Stimulated activated naive CD8-positive, alpha-beta T cell treated with anti-CD3 and anti-CD28 coated beads, Interleukin-15, Interleukin-2, amounts not matched to agents 100 ng/mL and 50 ng/mL, for 24 hours (primary cell): ENCODE results near the gene TRPM7.
A peak's percentile ranks its signal among the peaks of the same experiment; 100 is the strongest.
"Not testable (repeated sequence)": the region's sequence is repeated elsewhere in the genome, so short reads cannot be mapped to it uniquely, and the experiment has no call there.

Source experiments
- H3K27ac Mint-ChIP-seq: one replicate; pipeline ENCODE4 v1.8.0; 2021; ENCODE audit warnings: mild to moderate bottlenecking, mixed read lengths
- H3K27me3 Mint-ChIP-seq: one replicate; pipeline ENCODE4 v1.8.0; 2021; ENCODE audit warnings: mixed read lengths
- H3K36me3 Mint-ChIP-seq: one replicate; pipeline ENCODE4 v1.8.0; 2021; ENCODE audit warnings: low read depth, mixed read lengths
- H3K4me1 Mint-ChIP-seq: one replicate; pipeline ENCODE4 v1.8.0; 2021; ENCODE audit warnings: low read depth, mixed read lengths
- H3K4me3 Mint-ChIP-seq: one replicate; pipeline ENCODE4 v1.8.0; 2021; ENCODE audit warnings: mild to moderate bottlenecking, mixed read lengths
- H3K9me3 Mint-ChIP-seq: one replicate; pipeline ENCODE4 v1.8.0; 2021; ENCODE audit warnings: mixed read lengths

The TRPM7 gene, protein sequence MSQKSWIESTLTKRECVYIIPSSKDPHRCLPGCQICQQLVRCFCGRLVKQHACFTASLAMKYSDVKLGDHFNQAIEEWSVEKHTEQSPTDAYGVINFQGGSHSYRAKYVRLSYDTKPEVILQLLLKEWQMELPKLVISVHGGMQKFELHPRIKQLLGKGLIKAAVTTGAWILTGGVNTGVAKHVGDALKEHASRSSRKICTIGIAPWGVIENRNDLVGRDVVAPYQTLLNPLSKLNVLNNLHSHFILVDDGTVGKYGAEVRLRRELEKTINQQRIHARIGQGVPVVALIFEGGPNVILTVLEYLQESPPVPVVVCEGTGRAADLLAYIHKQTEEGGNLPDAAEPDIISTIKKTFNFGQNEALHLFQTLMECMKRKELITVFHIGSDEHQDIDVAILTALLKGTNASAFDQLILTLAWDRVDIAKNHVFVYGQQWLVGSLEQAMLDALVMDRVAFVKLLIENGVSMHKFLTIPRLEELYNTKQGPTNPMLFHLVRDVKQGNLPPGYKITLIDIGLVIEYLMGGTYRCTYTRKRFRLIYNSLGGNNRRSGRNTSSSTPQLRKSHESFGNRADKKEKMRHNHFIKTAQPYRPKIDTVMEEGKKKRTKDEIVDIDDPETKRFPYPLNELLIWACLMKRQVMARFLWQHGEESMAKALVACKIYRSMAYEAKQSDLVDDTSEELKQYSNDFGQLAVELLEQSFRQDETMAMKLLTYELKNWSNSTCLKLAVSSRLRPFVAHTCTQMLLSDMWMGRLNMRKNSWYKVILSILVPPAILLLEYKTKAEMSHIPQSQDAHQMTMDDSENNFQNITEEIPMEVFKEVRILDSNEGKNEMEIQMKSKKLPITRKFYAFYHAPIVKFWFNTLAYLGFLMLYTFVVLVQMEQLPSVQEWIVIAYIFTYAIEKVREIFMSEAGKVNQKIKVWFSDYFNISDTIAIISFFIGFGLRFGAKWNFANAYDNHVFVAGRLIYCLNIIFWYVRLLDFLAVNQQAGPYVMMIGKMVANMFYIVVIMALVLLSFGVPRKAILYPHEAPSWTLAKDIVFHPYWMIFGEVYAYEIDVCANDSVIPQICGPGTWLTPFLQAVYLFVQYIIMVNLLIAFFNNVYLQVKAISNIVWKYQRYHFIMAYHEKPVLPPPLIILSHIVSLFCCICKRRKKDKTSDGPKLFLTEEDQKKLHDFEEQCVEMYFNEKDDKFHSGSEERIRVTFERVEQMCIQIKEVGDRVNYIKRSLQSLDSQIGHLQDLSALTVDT (N-terminal part only)

DNA sequence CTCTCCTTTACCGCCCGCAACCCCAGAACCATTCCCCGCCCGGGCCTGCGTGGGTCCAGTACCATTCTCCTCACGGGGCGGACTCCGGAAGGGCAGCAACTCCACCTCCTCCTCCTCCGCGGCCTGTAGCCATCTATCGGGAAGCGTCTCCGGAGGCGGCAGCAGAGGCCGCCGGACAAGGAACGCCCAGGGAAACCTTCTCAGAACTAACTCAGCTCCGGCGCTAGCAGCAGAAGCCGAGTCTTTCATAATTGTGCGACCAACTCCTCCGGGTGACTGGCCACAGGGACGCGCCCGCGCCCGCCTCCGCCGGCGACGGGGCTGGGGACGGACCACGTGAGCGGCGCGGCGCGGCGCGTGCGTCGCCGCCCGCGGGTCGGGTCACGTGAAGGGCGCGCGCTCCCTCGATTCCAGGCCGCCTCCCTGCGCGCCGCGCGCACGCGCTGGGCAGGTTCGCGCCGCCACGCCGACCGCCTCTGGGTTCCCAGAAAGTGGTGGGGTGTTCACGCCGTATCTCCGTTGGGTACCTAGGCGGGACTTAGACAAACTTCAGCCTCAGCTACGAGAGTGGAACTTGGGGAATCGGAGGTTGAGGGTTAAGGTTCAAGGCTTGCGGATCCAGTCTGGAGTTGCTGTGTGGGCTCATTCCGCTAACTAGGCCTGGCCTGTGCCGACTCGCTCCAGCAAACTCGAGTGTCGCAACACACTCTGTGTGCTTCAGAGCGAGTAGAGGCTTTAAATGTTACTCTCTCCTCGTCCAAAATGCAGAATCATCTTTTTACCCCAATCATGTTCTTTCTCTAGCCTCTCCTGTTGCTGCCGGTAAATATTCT is at the start of gene TRPM7:
Gene TRPM7 (minus strand): TSS at position 329 of the 833 bp plus-strand sequence. CDS start 264 bp downstream, at position 65.
- Mint-ChIP-seq H3K36me3 (peaks cover 38% of the 10 kb centered on the region), H3K9me3 (no peaks in the 10 kb centered on the region), H3K27ac (peak within 1 kb of the TSS; percentile 99), H3K4me1 (peaks cover 58% of the 10 kb centered on the region), H3K27me3 (no peaks in the 10 kb centered on the region), H3K4me3 (peak within 1 kb of the TSS; percentile 89)

DNA sequence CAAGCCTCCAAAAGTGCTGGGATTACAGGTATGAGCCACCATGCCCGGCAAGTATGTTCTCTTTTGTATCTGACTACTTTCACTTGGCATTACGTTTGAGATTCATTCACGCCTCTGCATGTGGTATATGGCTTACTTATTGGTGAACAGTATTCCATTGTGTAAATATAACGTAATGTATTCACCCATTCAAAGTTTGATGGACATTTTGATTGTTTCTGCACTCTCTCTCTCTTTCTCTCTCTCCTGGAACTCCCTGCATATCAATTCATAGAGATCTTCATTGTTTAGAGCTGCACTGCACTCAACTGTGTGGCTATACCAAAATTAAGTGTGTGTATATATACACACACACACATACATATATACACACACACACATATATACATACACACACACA is 48.6 kb upstream of the TRPM7 start:
- Mint-ChIP-seq H3K36me3 (peaks cover 68% of the 10 kb centered on the region), H3K4me1 (no peaks in the 10 kb centered on the region), H3K4me3 (no peak overlapping the region), H3K9me3 (no peaks in the 10 kb centered on the region), H3K27ac (no peak overlapping the region), H3K27me3 (no peaks in the 10 kb centered on the region)

DNA sequence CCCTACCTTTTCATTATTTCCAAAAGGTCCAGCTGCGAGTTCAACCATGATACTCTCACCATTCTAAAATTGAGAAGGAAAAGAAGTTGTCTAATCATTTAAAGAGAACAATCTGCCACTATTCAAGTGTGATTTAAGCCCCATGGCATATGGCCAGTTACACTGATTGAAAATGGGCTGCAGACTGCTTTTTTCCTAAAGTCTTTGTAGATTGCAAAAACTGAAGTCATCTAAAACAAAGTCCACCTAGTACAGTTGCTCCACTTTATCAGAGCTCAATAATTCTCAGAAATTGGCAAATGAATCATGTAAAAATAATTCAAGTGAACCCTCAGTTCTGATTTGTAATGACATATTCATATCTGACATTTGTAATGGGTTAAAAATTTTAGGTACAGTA is 39.7 kb upstream of the TRPM7 start:
- Mint-ChIP-seq H3K27ac (peak overlapping the region; percentile 24), H3K4me3 (no peak overlapping the region), H3K9me3 (no peaks in the 10 kb centered on the region), H3K36me3 (peaks cover 52% of the 10 kb centered on the region), H3K4me1 (peaks cover 16% of the 10 kb centered on the region), H3K27me3 (no peaks in the 10 kb centered on the region)

DNA sequence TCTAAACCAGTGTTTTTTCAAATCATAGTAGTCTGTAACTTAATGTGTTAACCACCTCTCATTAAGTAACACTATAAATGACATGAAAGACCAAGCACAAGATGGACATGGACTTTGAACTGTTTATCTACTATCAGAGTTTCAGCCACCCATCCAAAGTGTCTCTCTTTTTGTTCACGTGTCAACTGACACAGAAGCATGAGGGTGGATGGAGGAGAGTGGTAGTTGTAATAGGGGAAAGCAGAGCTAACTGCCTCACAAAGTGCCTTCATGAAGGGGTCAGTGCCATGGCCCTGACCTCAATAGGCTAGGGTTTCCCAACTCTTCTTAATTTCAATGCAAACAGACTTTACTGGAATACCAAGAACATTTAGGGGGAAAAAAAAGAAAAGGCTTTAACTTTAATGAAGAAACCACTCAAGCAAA is 32.1 kb upstream of the TRPM7 start:
- H3K27me3 Mint-ChIP-seq, result no peaks in the 10 kb centered on the region
- peaks cover 39% of the 10 kb centered on the region for H3K36me3 Mint-ChIP-seq

DNA sequence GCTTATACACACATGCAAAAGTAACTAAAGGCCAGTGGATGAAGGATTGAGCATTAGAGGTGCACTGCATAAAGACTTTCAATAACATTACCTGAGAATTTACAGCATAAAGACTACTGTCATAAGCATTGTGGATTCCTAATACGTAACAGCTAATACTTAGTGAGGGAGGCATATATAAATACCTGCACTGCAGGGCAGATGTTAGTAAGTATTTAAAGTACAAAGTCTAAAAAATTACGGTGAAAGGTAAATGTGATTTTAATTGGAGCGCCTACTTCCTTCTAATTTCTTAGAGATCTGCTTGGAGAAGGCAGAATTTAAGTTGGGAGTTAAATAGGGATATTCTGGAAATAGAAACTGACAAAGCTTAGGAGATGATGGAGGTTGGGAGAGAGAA is 25.4 kb upstream of the TRPM7 start:
- no peak overlapping the region for H3K27ac Mint-ChIP-seq
- no peaks in the 10 kb centered on the region for H3K27me3 Mint-ChIP-seq
- H3K4me3 Mint-ChIP-seq, result no peak overlapping the region
- no peaks in the 10 kb centered on the region for H3K4me1 Mint-ChIP-seq
- no peaks in the 10 kb centered on the region for H3K9me3 Mint-ChIP-seq
- H3K36me3 Mint-ChIP-seq, result peaks cover 27% of the 10 kb centered on the region

More for the DNA sequence above, 32.1 kb upstream of the TRPM7 start:
- no peaks in the 10 kb centered on the region for H3K4me1 Mint-ChIP-seq
- no peak overlapping the region for H3K27ac Mint-ChIP-seq
- H3K9me3 Mint-ChIP-seq, result no peaks in the 10 kb centered on the region
- H3K4me3 Mint-ChIP-seq, result no peak overlapping the region

DNA sequence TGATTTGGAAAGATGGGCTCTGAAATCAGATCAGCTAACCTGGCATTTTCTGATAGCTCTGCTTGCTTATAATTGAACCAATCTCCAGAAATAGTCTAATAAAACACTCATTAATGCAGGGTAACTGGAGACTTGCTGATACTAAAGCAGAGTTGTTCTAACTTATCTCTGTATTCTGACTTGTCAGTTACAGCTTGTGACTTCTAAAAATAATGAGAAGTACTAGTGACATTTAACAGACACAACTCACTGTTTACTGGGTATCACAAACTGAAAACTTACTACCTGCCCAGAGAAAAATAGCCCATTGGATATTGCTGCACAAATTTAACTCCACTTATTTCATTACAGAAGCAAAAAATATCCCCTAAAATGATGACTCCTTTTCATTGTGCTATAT is 24.0 kb upstream of the TRPM7 start:
- Mint-ChIP-seq H3K27me3 (no peaks in the 10 kb centered on the region), H3K36me3 (peaks cover 28% of the 10 kb centered on the region), H3K27ac (no peak overlapping the region), H3K9me3 (no peaks in the 10 kb centered on the region), H3K4me1 (no peaks in the 10 kb centered on the region), H3K4me3 (no peak overlapping the region)

DNA sequence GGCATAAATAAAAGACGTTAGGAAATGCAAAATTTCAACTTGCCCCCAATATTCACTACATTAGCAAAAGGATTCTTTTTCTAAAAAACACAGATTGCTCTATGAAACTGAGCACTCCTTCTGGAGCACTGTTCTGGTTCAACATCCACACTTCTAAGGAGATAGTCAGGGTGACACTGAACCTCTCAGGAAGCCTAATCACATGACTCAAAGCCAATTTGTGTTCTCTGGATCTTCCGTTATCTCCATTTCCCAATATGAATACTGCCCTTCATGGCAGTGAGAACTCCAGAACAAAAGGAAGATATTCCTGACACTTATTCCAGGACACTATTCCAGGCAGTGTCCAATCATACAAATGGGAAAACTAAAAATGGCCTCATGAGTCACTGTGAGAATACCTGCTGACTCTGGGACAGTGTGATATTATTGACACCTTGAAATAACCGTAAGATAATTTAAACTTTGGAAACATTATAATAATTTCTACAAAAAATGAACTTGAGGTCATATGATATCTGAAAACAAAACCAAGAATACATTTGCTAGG is 21.4 kb upstream of the TRPM7 start:
- H3K9me3 Mint-ChIP-seq, result no peaks in the 10 kb centered on the region
- H3K4me3 Mint-ChIP-seq, result no peak overlapping the region
- peaks cover 24% of the 10 kb centered on the region for H3K36me3 Mint-ChIP-seq
- no peaks in the 10 kb centered on the region for H3K27me3 Mint-ChIP-seq
- no peak overlapping the region for H3K27ac Mint-ChIP-seq
- no peaks in the 10 kb centered on the region for H3K4me1 Mint-ChIP-seq

DNA sequence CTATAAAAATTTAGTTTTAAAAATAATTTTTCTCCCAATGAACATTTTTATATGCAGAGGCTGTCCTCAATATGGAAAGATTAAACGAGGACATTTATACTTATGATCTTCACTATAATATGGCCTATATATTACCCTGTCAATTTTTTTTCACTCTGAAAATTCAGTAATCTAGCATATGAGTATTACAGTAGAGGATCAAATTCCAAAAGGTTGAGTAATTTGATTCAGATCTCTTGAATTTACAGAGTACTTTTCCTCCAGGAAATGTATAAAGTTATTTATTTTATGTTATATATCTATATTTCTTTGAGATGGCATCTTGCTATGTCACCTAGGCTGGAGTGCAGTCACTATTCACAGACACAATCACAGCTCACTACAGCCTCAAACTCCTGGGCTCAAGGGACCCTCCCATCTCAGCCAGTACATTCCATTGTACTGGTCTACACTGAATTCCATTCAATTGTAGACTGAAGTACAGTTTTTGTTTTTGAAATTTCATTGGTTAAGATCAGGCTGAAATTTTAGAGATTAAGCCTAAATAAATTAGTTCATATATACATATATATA is 16.3 kb upstream of the TRPM7 start:
- no peak overlapping the region for H3K27ac Mint-ChIP-seq
- peaks cover 19% of the 10 kb centered on the region for H3K36me3 Mint-ChIP-seq
- no peaks in the 10 kb centered on the region for H3K9me3 Mint-ChIP-seq
- H3K4me1 Mint-ChIP-seq, result no peaks in the 10 kb centered on the region
- no peak overlapping the region for H3K4me3 Mint-ChIP-seq
- H3K27me3 Mint-ChIP-seq, result no peaks in the 10 kb centered on the region

DNA sequence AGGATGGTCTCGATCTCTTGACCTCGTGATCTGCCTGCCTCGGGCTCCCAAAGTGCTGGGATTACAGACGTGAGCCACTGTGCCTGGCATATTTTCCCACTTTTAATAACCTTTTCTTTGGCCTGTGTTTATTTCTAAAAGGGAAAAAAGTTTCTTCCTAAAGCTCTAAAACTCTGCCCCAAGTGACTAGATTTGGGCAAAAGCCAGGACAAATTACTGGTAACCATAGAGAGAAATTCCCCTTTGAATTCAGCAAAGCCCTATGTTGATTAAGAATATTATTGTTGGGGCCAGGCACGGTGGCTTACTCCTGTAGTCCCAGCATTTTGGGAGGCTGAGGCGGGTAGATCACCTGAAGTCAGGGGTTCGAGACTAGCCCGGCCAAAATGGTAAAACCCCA is 11.5 kb upstream of the TRPM7 start:
- no peaks in the 10 kb centered on the region for H3K4me1 Mint-ChIP-seq
- H3K27ac Mint-ChIP-seq, result no peak overlapping the region
- H3K36me3 Mint-ChIP-seq, result peaks cover 4% of the 10 kb centered on the region
- H3K4me3 Mint-ChIP-seq, result no peak overlapping the region
- H3K9me3 Mint-ChIP-seq, result no peaks in the 10 kb centered on the region
- H3K27me3 Mint-ChIP-seq, result no peaks in the 10 kb centered on the region

DNA sequence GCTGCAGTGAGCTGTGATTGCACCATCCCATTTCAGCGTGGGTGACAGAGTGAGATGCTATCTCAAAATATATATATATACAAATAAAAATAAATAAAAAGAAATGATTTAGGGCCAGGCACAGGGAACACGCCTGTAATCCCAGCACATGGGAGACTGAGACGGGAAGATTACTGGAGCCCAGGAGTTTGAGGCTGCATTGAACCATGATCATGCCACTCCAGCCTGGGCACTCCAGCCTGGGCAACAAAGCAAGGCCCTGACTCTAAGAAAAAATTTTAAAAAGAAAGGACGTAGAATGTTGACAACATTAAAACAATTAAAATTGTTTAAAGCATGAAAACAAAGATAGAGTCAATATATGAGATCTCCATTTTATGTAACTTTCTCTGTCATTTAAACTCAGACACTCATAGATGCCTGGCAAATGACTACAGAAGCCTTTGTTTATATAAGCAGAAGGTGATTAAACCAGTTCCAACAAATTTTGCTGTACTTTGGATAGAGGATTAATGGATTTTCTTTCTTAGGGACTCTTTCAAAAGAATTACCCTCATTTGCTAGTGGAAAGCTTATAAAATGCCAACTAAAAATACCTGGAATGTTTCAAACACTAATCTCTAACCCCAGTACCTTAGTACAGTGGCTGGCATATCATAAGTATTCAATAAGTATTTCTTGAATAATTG is 10.7 kb upstream of the TRPM7 start:
- no peak overlapping the region for H3K4me3 Mint-ChIP-seq

DNA sequence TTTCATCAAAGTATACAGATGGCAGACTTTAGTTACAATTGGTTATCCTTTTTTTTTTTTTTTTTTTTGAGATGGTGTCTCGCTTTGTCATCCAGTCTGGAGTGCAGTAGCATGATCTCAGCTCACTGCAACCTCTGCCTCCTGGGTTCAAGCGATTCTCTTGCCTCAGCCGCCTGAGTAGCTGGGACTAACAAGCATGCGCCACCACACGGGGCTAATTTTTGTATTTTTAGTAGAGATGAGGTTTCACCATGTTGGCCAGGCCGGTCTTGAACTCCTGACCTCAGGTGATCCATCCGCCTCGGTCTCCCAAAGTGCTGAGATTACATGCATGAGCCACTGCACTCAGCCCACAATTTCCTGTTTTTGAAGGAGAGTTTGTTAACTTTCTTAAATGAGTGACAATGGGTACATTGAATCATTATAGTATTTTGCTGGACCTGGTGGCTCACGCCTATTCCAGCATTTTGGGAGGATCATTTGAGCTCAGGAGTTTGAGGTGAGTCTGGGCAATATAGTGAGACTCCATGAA is 8.1 kb upstream of the TRPM7 start:
- H3K4me3 Mint-ChIP-seq, H3K4me1 Mint-ChIP-seq, H3K36me3 Mint-ChIP-seq, H3K27ac Mint-ChIP-seq, H3K27me3 Mint-ChIP-seq, H3K9me3 Mint-ChIP-seq: not testable (repeated sequence)

More for the DNA sequence above, 10.7 kb upstream of the TRPM7 start:
- no peaks in the 10 kb centered on the region for H3K4me1 Mint-ChIP-seq
- H3K27ac Mint-ChIP-seq, result no peak overlapping the region
- H3K36me3 Mint-ChIP-seq, result peaks cover 4% of the 10 kb centered on the region
- H3K27me3 Mint-ChIP-seq, result no peaks in the 10 kb centered on the region
- H3K9me3 Mint-ChIP-seq, result no peaks in the 10 kb centered on the region

DNA sequence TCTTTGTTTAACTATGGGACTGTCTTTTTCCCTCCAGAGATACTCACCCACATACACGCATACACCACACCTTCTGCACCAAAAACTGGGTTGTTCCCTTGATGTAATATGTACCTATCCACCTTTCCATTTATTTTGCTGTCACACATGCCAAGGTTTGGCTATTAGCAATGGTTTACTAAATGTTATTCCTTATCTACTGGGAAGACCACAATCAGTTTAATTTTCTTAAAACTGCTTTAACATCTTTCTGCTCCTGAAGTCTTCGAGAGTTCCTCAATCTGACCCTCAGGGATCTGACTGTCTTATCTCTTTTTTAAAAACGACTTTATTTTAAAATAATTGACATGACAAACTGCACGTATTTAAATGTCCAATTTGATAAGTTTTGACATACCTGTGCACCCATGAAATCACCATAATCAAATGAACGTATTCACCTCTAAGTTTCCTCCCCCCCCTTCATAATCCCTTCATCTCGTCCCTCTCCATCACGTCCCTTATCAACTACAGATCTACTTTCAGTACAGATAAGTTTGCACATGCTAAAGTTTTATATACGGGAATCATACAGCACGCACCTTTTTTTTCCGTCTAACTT is 805 bp upstream of the TRPM7 start:
- no peaks in the 10 kb centered on the region for H3K27me3 Mint-ChIP-seq
- H3K27ac Mint-ChIP-seq, result peak overlapping the region; percentile 99
- no peaks in the 10 kb centered on the region for H3K9me3 Mint-ChIP-seq
- H3K4me1 Mint-ChIP-seq, result peaks cover 52% of the 10 kb centered on the region
- peaks cover 31% of the 10 kb centered on the region for H3K36me3 Mint-ChIP-seq
- peak overlapping the region; percentile 89 for H3K4me3 Mint-ChIP-seq
